ENCODE data around the gene VAMP5. TPM values are rescaled to one million over a fixed set of nuclear protein-coding genes. Genes with fewer than 3 reads are reported as not detected.

The VAMP5 gene
- total RNA-seq, 1 donor from 2014 or later, result 4.2 TPM

DNA sequence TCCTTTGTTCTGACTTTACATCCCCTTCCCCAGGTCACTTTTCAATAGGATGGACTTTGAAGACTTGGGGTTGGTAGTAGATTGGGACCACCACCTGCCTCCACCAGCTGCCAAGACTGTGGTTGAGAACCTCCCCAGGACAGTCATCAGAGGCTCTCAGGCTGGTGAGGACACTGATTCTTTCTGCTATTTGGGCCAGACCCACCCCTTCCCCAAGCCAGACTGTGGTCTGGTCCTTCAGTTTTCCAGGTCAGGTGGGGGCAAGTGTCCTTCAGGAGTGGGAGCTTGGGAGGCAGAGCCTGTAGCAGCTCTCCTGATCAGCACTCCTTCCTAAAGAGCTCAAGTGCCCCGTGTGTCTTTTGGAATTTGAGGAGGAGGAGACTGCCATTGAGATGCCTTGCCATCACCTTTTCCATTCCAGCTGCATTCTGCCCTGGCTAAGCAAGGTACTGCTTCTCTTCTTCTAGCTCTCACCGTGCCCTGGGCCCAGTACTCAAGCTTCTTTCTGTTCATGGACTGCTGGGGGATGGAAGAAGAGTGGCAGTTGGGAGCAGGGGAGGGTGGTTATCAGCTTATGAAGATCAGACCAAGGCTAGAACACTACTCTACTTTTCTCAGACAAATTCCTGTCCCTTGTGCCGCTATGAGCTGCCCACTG is 12.4 kb downstream of the VAMP5 start:
- Mint-ChIP-seq H3K36me3 (ENCODE audit: insufficient read depth) (no peaks in the 10 kb centered on the region), H3K27me3 (no peaks in the 10 kb centered on the region), H3K4me1 (ENCODE audit: low read depth) (peaks cover 18% of the 10 kb centered on the region), H3K4me3 (ENCODE audit: low read depth) (peak overlapping the region; percentile 98), H3K9me3 (ENCODE audit: low read depth) (no peaks in the 10 kb centered on the region), H3K27ac (no peak overlapping the region)
- DNase-seq (ENCODE audit: low spot score, unreplicated experiment), result no peak
- TF ChIP-seq, protein P1, sequence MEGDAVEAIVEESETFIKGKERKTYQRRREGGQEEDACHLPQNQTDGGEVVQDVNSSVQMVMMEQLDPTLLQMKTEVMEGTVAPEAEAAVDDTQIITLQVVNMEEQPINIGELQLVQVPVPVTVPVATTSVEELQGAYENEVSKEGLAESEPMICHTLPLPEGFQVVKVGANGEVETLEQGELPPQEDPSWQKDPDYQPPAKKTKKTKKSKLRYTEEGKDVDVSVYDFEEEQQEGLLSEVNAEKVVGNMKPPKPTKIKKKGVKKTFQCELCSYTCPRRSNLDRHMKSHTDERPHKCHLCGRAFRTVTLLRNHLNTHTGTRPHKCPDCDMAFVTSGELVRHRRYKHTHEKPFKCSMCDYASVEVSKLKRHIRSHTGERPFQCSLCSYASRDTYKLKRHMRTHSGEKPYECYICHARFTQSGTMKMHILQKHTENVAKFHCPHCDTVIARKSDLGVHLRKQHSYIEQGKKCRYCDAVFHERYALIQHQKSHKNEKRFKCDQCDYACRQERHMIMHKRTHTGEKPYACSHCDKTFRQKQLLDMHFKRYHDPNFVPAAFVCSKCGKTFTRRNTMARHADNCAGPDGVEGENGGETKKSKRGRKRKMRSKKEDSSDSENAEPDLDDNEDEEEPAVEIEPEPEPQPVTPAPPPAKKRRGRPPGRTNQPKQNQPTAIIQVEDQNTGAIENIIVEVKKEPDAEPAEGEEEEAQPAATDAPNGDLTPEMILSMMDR (IDR thresholded peaks at IDR 0.05; ENCODE audit: unreplicated experiment), result no peak

DNA sequence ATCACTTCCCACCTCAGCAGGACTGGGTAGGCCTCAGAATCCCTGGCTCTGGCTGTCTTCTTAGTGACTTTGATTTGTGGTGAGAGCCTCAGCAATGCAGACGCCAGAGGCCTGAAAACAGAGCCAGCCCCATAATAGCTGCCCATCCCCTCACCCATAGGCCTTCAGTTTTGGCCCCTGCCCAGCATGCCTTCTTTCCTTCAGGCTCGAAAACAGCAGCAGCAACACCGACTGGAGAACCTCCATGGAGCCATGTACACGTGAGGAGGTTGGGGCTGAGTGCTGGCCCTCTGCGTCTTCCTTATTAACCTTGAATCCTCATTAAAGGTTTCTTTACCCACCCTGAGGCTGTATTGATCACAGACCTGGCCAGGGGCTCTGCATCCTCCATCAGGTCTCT is 13.0 kb downstream of the VAMP5 start:
- H3K9me3 Mint-ChIP-seq (ENCODE audit: low read depth), result no peaks in the 10 kb centered on the region
- H3K4me1 Mint-ChIP-seq (ENCODE audit: low read depth), result peaks cover 20% of the 10 kb centered on the region
- H3K36me3 Mint-ChIP-seq (ENCODE audit: insufficient read depth), result no peaks in the 10 kb centered on the region
- no peak overlapping the region for H3K27ac Mint-ChIP-seq
- TF ChIP-seq, protein P1 (IDR thresholded peaks at IDR 0.05; ENCODE audit: unreplicated experiment), result no peak
- no peak for DNase-seq (ENCODE audit: low spot score, unreplicated experiment)
- H3K4me3 Mint-ChIP-seq (ENCODE audit: low read depth), result peak overlapping the region; percentile 98
- no peaks in the 10 kb centered on the region for H3K27me3 Mint-ChIP-seq

DNA sequence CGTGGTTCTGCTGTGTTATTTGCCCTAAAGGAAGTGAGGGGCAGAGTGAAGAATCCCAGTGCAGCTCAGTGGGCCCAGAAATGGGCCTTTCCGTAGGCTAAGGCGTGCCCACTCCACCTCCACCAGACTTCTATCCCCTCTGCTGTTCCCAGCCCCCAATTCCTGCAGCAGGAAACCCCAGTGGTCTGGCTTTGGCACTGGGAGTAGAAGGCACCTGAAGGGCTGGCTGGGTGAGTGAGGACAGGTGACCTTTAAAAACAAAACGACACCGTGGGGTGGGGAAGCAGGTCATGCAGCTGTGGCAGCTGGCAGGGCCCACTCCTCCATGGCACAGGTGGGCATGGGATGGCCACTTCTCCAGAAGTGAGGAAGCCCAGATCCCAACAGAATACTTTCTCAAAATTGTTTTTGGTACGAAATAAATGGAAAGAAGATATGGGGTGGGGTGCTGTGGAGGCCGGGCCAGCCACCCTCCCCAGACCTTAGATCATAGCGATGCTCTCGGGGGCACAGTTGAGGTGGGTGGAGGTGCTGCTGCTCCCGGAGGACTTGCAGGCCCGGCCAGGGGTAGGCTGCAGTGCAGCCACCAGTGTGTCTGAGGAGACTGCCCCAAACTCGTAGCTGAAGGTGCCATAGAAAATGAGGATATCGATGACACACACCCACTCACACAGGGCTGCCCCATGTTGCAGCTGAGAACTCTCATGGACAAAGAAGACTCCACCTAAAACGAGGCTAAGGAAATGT is 14.5 kb downstream of the VAMP5 start:
- Mint-ChIP-seq H3K4me3 (ENCODE audit: low read depth) (no peak overlapping the region), H3K9me3 (ENCODE audit: low read depth) (no peaks in the 10 kb centered on the region), H3K27me3 (no peaks in the 10 kb centered on the region), H3K27ac (no peak overlapping the region), H3K36me3 (ENCODE audit: insufficient read depth) (no peaks in the 10 kb centered on the region), H3K4me1 (ENCODE audit: low read depth) (peaks cover 24% of the 10 kb centered on the region)
- no peak for DNase-seq (ENCODE audit: low spot score, unreplicated experiment)
- TF ChIP-seq, protein P1 (IDR thresholded peaks at IDR 0.05; ENCODE audit: unreplicated experiment), result no peak

DNA sequence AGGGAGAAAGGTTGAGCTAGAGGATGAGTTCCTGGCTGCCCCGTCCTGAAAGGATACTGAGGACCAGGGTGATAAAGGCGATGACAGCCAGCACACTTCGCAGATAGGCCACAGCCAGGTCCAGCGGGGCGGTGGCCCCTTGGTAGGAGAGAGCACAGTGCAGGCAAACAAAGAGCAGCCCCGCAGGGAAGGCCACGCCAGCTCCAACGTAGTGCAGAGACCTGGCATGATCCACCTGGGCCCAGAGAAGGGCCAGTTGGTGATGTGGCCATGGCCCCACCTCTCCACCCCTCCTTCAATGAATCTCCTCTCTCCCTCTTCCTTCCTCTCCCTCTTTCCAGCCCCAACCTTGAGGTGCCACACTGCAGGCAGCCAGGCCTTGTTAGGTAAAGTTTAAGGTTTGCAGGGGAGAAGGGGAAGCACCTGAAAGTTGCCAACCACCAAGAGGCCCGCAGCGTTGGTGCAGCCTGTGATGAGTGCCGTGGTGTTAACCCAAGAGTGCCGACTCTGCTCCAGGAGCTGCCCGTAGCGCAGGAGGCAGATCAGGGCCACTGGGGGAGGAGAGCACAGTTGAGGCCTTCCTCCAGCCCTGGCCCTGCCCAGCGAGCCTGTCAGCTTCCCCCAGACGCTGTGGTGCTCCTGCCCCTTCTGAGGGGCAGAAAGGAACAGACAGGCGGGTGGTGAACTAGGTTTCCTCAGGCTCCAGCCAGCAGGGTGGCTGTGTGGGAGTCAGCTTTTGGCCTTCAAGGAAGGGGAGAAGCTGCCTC is 15.4 kb downstream of the VAMP5 start:
- Mint-ChIP-seq H3K4me3 (ENCODE audit: low read depth) (no peak overlapping the region), H3K27ac (peak overlapping the region; percentile 71)

DNA sequence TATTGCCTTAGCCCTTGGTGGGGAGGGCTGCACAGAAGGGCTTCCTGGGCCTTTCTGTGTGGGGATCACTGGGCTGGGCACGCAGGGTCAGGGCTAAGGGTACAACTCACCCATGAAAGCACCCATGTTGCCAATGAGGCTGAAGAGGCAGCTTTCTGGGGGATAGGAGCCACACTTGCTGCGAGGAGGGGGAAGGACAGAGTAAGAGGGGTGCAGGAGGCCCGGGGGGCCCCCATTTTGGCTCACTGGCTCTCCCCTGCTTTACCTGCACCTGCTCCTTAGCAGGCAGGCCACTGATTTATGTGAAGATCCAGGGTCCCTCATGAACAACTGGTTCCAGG is 16.0 kb downstream of the VAMP5 start:
- H3K9me3 Mint-ChIP-seq (ENCODE audit: low read depth), result no peaks in the 10 kb centered on the region
- H3K36me3 Mint-ChIP-seq (ENCODE audit: insufficient read depth), result no peaks in the 10 kb centered on the region
- H3K4me1 Mint-ChIP-seq (ENCODE audit: low read depth), result peaks cover 21% of the 10 kb centered on the region
- TF ChIP-seq, protein P1 (IDR thresholded peaks at IDR 0.05; ENCODE audit: unreplicated experiment), result no peak
- H3K27me3 Mint-ChIP-seq, result no peaks in the 10 kb centered on the region
- no peak overlapping the region for H3K4me3 Mint-ChIP-seq (ENCODE audit: low read depth)
- no peak overlapping the region for H3K27ac Mint-ChIP-seq
- no peak for DNase-seq (ENCODE audit: low spot score, unreplicated experiment)

More for the DNA sequence above, 15.4 kb downstream of the VAMP5 start:
- no peaks in the 10 kb centered on the region for H3K36me3 Mint-ChIP-seq (ENCODE audit: insufficient read depth)
- TF ChIP-seq, protein P1 (IDR thresholded peaks at IDR 0.05; ENCODE audit: unreplicated experiment), result no peak
- no peaks in the 10 kb centered on the region for H3K9me3 Mint-ChIP-seq (ENCODE audit: low read depth)
- H3K4me1 Mint-ChIP-seq (ENCODE audit: low read depth), result peaks cover 22% of the 10 kb centered on the region
- no peak for DNase-seq (ENCODE audit: low spot score, unreplicated experiment)
- no peaks in the 10 kb centered on the region for H3K27me3 Mint-ChIP-seq

All from progenitor cell of endocrine pancreas (in vitro differentiated cells).